Testis (tissue), 3 donors: Measurements from ENCODE around the gene POC5. TPM values are rescaled to one million over a fixed set of nuclear protein-coding genes. Genes with fewer than 3 reads are reported as not detected.
"Not testable (repeated sequence)": the region's sequence is repeated elsewhere in the genome, so short reads cannot be mapped to it uniquely, and the experiment has no call there.

Experiments used
- DNase-seq: peaks from one replicate; pipeline ENCODE4 v3.0.0-alpha.2; 2019
- H3K27ac ChIP-seq, 2 donors: fragments of 200-600 bp; sonication (generic); one replicate each; pipeline ENCODE4 v1.5.1; 2019
- H3K27me3 ChIP-seq: fragments of 200-600 bp; sonication (generic); one replicate; pipeline ENCODE4 v1.5.1; 2019
- H3K36me3 ChIP-seq: fragments of 200-600 bp; sonication (generic); one replicate; pipeline ENCODE4 v1.5.1; 2017; ENCODE audit warnings: low read depth; ENCODE audit errors: missing control alignments
- H3K4me1 ChIP-seq: fragments of 200-600 bp; sonication (generic); one replicate; pipeline ENCODE4 v1.5.1; 2019
- H3K4me3 ChIP-seq, 2 donors: fragments of 200-600 bp; sonication (generic); one replicate each; pipeline ENCODE4 v1.5.1; 2017 to 2019
- H3K9me3 ChIP-seq: fragments of 200-600 bp; sonication (generic); one replicate; pipeline ENCODE4 v1.5.1; 2017
- CTCF ChIP-seq, 3 experiments: fragments of 450-650 bp in 2 of 3; fragments of 200-600 bp in 1 of 3; sonication (generic) in 1 of 3; IDR thresholded peaks; one replicate each; pipeline ENCODE4 v1.5.1; 2016 to 2019; ENCODE audit warnings: antibody characterized with exemption in 3 of 3, mild to moderate bottlenecking in 2 of 3, moderate library complexity in 1 of 3
- POLR2A ChIP-seq: fragments of 450-650 bp; IDR thresholded peaks from one replicate; pipeline ENCODE4 v1.6.1; 2017; ENCODE audit warnings: antibody characterized with exemption, mild to moderate bottlenecking, moderate library complexity
- WGBS, 2 donors: methylation state at CpG; one replicate each; pipeline ENCODE4 v1.1.5; 2018; 5-methylcytosine and 5-hydroxymethylcytosine counted together
- intact Hi-C: fragments of 100-400 bp; cut with DNase I; formaldehyde crosslinking; loops from one replicate; pipeline ENCODE4 v1.15.1; 2023; ENCODE audit warnings: low total_unique reads
- polyA plus RNA-seq: library from polyadenylated mRNA; stranded (reverse); fragments of 350-450 nt; fragmentation: Illumina TruSeq; extraction: RNeasy Lipid Tissue Mini Kit (QIAGEN cat#74804); gene quantifications from one replicate; pipeline ENCODE4 v1.2.3, GENCODE V29; 2014; ENCODE audit warnings: low read depth, low replicate concordance; ENCODE audit not compliant: insufficient read depth
- total RNA-seq, 2 donors: library from RNA; depleted of rRNA; stranded (reverse); fragments of >200 nt; gene quantifications; one replicate each; pipeline ENCODE4 v1.2.3, GENCODE V29; 2016

Gene POC5
- total and polyA plus RNA-seq, 3 donors from 2014 or later = 30.2 to 34.9 (median 30.8) TPM

GRCh38 chr5:75707911-75708509 lies 9.2 kb downstream of the POC5 start:
- no peak for TF ChIP-seq POLR2A
- no peak for TF ChIP-seq CTCF (IDR thresholded peaks at IDR 0.05)
- no peaks in the 10 kb centered on the region for H3K9me3 ChIP-seq
- H3K27ac ChIP-seq = no peak overlapping the region
- no peak overlapping the region for H3K4me3 ChIP-seq
- no peak for DNase-seq
- H3K4me1 ChIP-seq = no peaks in the 10 kb centered on the region
- 84 to 87% methylated on average over 1 of the region's 1 CpG for WGBS, 2 donors
- intact Hi-C loops = no loop called here
- H3K27me3 ChIP-seq = no peaks in the 10 kb centered on the region
- H3K36me3 ChIP-seq = no peaks in the 10 kb centered on the region

GRCh38 chr5:75706775-75707174 lies 10.5 kb downstream of the POC5 start:
- peak; percentile 62 for DNase-seq
- WGBS, 2 donors = 37 to 68% methylated on average over 2 to 3 of the region's 3 CpGs
- Histone ChIP-seq H3K36me3 (no peaks in the 10 kb centered on the region), H3K4me3 (no peak overlapping the region), H3K4me1 (no peaks in the 10 kb centered on the region), H3K27ac (no peak overlapping the region), H3K27me3 (no peaks in the 10 kb centered on the region), H3K9me3 (no peaks in the 10 kb centered on the region)
- intact Hi-C loops = no loop called here
- no peak for TF ChIP-seq CTCF (IDR thresholded peaks at IDR 0.05)
- no peak for TF ChIP-seq POLR2A

DNA sequence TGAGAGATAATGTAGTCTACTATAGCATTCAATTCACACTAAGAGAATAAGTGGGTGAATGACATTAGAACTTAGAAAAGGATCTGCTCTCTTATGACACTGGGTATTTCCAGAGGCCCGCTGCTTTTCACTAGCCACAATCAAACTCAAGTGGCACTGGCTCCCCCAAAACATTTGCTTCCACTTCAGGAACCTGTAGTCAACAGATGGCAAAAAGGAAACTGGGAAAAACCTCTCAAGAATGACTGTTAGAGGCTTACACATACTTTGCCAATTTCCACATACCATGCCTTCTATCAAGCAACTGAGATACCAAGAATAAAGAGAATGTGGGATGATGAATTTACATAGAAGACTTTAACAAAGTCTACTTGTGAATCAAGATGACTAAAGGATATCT lies 11.2 kb downstream of the POC5 start:
- Histone ChIP-seq H3K4me1 (no peaks in the 10 kb centered on the region), H3K36me3 (no peaks in the 10 kb centered on the region), H3K9me3 (no peaks in the 10 kb centered on the region), H3K27ac (peak overlapping the region in 1 of 2 donors; percentile 28), H3K4me3 (no peak overlapping the region), H3K27me3 (no peaks in the 10 kb centered on the region)
- DNase-seq = no peak
- intact Hi-C loops = no loop called here
- TF ChIP-seq POLR2A (no peak), CTCF (IDR thresholded peaks at IDR 0.05) (no peak)
- 95 to 96% methylated on average over 1 of the region's 1 CpG for WGBS, 2 donors

GRCh38 chr5:75701856-75702255 lies 15.4 kb downstream of the POC5 start:
- WGBS, 2 donors = 88 to 96% methylated on average over 4 of the region's 4 CpGs

GRCh38 chr5:75695472-75696351 lies 21.5 kb downstream of the POC5 start:
- H3K36me3 ChIP-seq, H3K27ac ChIP-seq, H3K4me3 ChIP-seq, H3K27me3 ChIP-seq, H3K9me3 ChIP-seq, DNase-seq, intact Hi-C loops, H3K4me1 ChIP-seq: not testable (repeated sequence)
- WGBS, 2 donors = 88 to 89% methylated on average over 22 of the region's 22 CpGs

More at GRCh38 chr5:75701856-75702255, 15.4 kb downstream of the POC5 start:
- Histone ChIP-seq H3K27me3 (no peaks in the 10 kb centered on the region), H3K27ac (no peak overlapping the region), H3K9me3 (no peaks in the 10 kb centered on the region), H3K4me1 (no peaks in the 10 kb centered on the region), H3K4me3 (no peak overlapping the region), H3K36me3 (no peaks in the 10 kb centered on the region)
- intact Hi-C loops = no loop called here
- no peak for DNase-seq
- TF ChIP-seq POLR2A (no peak), CTCF (IDR thresholded peaks at IDR 0.05) (no peak)
